ENCODE data around the gene TBL1XR1.
A peak's percentile ranks its signal among the peaks of the same experiment; 100 is the strongest.

TBL1XR1 gene

GRCh38 chr3:177139220-177139619, 58.1 kb downstream of the TBL1XR1 start:
- peak in 2 of 6 experiments; percentile 12 to 36 for DNase-seq

GRCh38 chr3:177137774-177138705, 59.2 kb downstream of the TBL1XR1 start:
- no peak for DNase-seq

GRCh38 chr3:177136741-177137140, 60.5 kb downstream of the TBL1XR1 start:
- no peak for DNase-seq

- no peak for DNase-seq
Observed at GRCh38 chr3:177135841-177136492, 61.3 kb downstream of the TBL1XR1 start.

- no peak for DNase-seq
Observed at GRCh38 chr3:177134816-177135210, 62.5 kb downstream of the TBL1XR1 start.

GRCh38 chr3:177133860-177134815, 63.1 kb downstream of the TBL1XR1 start:
- no peak for DNase-seq

GRCh38 chr3:177131927-177132636, 65.2 kb downstream of the TBL1XR1 start:
- no peak for DNase-seq

- DNase-seq, result no peak
Observed at GRCh38 chr3:177127008-177127407, 70.3 kb downstream of the TBL1XR1 start.

GRCh38 chr3:177126015-177126773, 71.1 kb downstream of the TBL1XR1 start:
- no peak for DNase-seq

GRCh38 chr3:177124882-177125281, 72.4 kb downstream of the TBL1XR1 start:
- DNase-seq, result no peak

- no peak for DNase-seq
Observed at GRCh38 chr3:177123822-177124221, 73.5 kb downstream of the TBL1XR1 start.

- DNase-seq, result no peak
Observed at GRCh38 chr3:177122183-177122856, 75.0 kb downstream of the TBL1XR1 start.

- DNase-seq, result peak in 1 of 6 experiments; percentile 13
Observed at GRCh38 chr3:177119829-177120228, 77.5 kb downstream of the TBL1XR1 start.

- no peak for DNase-seq
Observed at GRCh38 chr3:177114253-177114652, 83.0 kb downstream of the TBL1XR1 start.

- no peak for DNase-seq
Observed at GRCh38 chr3:177111541-177111949, 85.7 kb downstream of the TBL1XR1 start.

GRCh38 chr3:177110895-177111294, 86.4 kb downstream of the TBL1XR1 start:
- DNase-seq, result peak in 1 of 6 experiments; percentile 10

GRCh38 chr3:177110386-177110785, 86.9 kb downstream of the TBL1XR1 start:
- no peak for DNase-seq

- DNase-seq, result peak in 2 of 6 experiments; percentile 57 to 59
Observed at GRCh38 chr3:177109688-177110330, 87.5 kb downstream of the TBL1XR1 start.

- no peak for DNase-seq
Observed at GRCh38 chr3:177108648-177109047, 88.6 kb downstream of the TBL1XR1 start.

Measured in stimulated activated naive CD4-positive, alpha-beta T cell (primary cell).